ENCODE data around the gene SCO2.
"Not testable (repeated sequence)": the region's sequence is repeated elsewhere in the genome, so short reads cannot be mapped to it uniquely, and the experiment has no call there.

SCO2 gene

GRCh38 chr22:50533856-50534711 is 8.7 kb upstream of the SCO2 start:
- DNase-seq = peak in 2 of 10 donors; percentile 31 to 80

GRCh38 chr22:50532824-50533796 is 7.7 kb upstream of the SCO2 start:
- peak in 2 of 10 donors; percentile 33 to 81 for DNase-seq
- intact Hi-C loops (cut with DNase I) = no loop called here

More at GRCh38 chr22:50533856-50534711, 8.7 kb upstream of the SCO2 start:
- intact Hi-C loops (cut with DNase I) = not testable (repeated sequence)

GRCh38 chr22:50531962-50532674 is 6.7 kb upstream of the SCO2 start:
- peak in 2 of 10 donors; percentile 64 to 88 for DNase-seq
- intact Hi-C loops (cut with DNase I) = no loop called here

GRCh38 chr22:50531546-50531961 is 6.2 kb upstream of the SCO2 start:
- intact Hi-C loops (cut with DNase I) = no loop called here
- peak in 2 of 10 donors; percentile 77 to 79 for DNase-seq

DNA sequence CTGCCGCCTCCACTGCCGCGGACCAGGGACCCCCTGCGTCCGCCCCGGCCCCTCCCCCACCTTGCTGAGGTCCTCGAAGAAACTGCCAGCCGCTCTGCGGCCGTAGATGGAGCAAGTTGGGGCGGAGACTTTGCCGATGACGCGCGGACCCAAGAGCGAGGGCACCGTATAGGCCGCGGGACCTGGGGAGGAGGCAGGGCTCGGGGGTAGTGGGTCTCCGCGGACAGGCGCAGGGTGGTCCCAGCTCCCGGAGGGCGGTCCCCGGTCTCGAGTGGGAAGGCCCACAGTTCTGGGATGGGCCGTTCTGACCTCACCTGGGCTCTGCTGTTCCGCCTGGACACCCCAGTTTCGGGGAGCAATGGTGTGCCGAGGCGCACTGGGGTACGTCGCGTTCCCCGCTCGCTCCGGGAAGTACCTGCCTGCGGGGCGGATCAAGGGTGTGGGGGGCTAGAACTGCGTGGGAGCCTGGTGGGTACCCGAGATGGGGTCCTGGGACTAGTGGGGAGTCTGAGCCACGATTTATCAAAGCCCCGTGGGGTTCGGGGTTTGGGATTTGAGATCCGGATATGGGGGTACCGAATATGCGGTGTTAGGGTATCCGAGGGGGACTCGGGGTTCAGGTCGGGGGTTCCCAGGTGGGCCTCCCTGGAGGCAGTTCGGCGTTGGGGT is 5.6 kb upstream of the SCO2 start:
- peak in 2 of 10 donors; percentile 72 to 81 for DNase-seq

DNA sequence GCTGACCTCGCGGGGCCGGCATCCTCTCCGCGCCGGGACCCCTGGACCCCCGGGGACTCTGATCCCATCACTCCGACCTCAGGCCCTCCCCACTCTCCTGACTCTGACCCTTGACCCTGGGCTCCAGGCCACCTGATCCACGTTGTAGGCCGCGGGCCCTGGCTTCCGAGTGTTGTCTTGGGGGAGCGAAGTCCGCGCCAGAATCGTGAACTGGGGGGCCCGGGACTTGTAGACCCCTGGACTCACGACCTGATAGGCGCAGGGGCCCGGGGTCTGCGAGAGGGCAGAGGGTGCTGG is 5.1 kb upstream of the SCO2 start:
- DNase-seq = no peak
- intact Hi-C loops (cut with DNase I) = no loop called here

More for the DNA sequence above, 5.6 kb upstream of the SCO2 start:
- intact Hi-C loops (cut with DNase I) = no loop called here

DNA sequence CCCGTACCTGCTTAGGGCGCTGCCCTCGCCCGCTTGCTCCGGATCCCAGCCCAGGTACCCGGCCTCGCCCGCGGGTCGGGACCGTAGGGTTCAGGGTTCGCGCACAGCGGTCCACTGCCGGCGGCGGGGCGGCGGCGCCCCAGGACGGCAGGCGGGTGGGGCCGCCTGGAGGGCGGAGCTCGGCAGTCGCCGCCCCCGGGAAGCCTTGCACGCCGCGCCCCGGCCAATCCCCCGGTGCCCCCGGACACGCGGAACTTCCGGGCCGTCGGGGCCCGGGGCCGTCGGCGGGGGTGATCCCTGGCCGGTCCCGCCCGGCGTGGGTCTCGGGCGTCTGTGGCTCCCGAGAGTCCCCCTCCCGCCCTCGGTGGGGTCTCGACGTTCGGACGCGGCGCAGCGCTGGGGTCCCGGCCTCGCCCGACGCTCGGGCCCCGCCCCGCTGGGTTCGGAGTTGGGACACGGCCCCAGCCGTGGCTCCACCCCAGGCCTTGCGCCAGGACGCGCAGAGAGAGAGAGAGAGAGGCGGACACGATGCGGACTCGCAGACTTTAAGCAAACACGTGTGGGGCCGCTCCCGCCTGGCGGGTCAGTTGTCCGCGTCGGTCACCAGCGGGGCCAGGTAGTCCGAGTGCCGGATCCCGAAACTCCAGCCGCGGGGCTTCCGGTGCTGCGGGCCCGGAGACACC is 4.6 kb upstream of the SCO2 start, which contains the start of gene TYMP:
Gene TYMP, minus strand, starts transcription at position 116 of the 683 bp plus-strand sequence. CDS start 303 bp downstream, outside the sequence.
- peak in 1 of 10 donors; percentile 87 for DNase-seq
- intact Hi-C loops (cut with DNase I) = no loop called here

GRCh38 chr22:50529416-50529896 is 4.1 kb upstream of the SCO2 start:
- peak in 1 of 10 donors; percentile 83 for DNase-seq
- intact Hi-C loops (cut with DNase I) = no loop called here

DNA sequence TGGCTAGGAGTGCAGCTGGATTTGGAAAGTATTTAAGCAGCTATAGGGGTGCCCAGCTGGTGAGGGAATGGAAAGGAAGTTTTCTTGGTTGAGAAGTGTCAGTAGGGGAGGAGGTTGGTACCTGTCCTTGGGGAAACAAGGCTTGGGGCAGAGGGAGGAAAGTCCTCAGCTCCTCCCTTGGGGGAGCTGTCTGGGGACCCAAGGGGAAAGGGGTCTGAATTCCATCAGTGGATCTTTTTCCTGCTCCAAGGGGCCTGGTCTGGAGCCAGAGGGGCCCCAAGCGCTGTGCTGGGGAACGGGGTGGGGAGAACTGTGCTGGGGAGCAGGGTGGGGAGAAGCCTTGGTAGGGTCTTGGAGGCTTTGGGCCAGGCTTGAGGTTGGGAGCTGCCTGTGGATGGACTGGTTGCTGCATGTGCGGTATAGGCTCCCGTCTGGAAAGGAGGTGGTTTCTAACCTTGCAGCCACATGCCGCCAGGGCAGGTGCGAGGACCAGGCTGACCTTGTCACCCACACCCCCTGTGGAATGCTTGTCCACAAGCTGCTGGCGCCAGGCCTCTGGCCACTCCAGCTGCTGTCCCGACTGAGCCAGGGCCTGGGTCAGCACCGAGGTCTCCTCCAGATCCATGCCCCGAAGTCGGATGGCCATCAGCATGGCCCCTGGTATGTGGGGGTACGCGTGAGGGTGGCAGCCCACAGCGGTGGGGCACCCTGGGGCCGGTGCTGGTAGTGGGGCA is 3.5 kb upstream of the SCO2 start:
- intact Hi-C loops (cut with DNase I) = no loop called here
- peak in 2 of 10 donors; percentile 40 to 78 for DNase-seq

DNA sequence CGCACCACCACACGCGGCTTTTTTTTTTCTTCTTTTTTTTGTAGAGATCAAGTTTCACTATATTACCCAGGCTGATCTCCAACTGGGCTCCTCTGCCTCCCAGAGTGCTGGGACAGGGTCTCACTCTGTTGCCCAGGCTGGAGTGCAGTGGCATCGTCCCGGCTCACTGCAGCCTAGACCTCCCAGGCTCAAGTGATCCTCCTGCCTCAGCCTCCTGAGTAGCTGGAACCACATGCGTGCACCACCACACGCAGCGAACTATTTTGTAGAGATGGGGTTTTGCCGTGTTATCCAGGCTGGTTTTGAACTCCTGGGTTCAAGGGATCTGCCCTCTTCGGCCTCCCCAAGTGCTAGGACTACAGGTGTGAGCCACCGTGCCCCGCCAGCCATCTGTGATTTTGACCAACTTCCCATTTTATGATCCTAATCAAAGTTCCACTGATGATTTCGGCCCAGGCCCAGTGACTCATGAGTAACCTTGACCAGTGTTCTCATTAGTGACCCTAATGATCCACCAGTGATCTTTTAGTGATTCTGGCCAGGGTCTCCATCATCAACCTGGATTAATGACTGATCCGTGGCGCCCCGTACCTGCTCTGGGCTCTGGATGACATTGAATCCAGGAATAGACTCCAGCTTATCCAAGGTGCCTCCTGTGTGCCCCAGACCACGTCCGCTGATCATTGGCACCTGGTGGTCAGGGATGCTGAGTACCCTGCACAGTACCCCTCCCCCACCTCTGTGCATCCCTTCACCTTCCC is 2.7 kb upstream of the SCO2 start:
- intact Hi-C loops (cut with DNase I) = loop anchor here (2.0 kb wide), 1 partner anchor 35 kb away; the partner anchor contains the start of gene SYCE3
- DNase-seq = peak in 2 of 10 donors; percentile 22 to 55

DNA sequence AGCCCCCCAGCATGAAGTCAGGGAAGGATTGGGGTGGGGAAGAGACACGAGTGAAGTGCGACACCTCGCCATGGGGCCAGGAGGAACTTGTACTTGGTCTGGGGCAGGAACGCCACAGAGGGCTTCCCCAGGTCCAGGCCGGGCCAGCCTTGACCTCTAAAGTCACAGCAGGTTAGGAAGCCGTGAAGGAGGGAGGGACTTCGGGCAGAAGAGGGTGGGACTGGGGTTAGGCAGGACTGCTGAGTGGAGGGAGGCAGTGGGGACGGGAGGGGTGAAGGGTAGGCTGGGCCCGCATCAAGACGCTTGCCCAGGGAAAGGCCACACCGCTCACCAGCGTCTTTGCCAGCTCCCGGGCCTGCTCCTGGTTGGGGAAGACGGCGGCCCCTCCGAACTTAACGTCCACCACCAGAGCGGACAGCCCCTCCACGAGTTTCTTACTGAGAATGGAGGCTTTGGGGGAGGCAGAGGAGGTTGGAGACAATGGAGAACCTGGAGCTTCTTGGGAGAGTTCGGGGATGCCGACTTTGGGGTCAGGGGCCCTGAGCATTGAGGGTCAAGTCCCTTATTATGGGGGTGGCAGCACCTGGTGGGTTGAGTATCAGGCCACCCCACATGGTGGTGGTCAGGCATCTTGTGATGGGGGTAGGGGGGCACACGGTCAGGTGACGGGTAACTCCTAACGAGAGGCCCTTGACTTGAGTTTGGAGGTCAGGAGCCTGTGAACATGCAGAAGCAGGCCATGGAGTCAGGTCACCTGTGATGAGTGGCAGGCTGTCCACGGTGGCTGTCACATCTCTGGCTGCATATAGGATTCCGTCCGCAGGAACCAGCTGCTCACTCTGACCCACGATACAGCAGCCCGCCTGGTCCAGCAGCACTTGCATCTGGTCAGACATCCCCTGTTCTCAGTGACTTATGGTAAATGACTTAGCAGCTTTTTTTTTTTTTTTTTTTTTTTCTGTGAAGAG is 1.7 kb upstream of the SCO2 start:
- intact Hi-C loops (cut with DNase I) = loop anchor here (2.0 kb wide), 1 partner anchor 36 kb away; the partner anchor contains the start of gene SYCE3
- peak in 3 of 10 donors; percentile 22 to 88 (median 87) for DNase-seq

- intact Hi-C loops (cut with DNase I) = loop anchor here (2.0 kb wide), 1 partner anchor 37 kb away; the partner anchor contains the start of gene SYCE3
- peak in 8 of 10 donors; percentile 47 to 95 (median 68) for DNase-seq
Measured at GRCh38 chr22:50526108-50526833, 873 bp upstream of the SCO2 start.

GRCh38 chr22:50525858-50526107 is 385 bp upstream of the SCO2 start:
- peak in 4 of 10 donors; percentile 64 to 91 (median 66) for DNase-seq
- intact Hi-C loops (cut with DNase I) = loop anchor here (1.0 to 2.0 kb wide), 3 partner anchors 17 to 57 kb away; partner anchors contain the start of genes CHKB, NCAPH2 and SYCE3

DNA sequence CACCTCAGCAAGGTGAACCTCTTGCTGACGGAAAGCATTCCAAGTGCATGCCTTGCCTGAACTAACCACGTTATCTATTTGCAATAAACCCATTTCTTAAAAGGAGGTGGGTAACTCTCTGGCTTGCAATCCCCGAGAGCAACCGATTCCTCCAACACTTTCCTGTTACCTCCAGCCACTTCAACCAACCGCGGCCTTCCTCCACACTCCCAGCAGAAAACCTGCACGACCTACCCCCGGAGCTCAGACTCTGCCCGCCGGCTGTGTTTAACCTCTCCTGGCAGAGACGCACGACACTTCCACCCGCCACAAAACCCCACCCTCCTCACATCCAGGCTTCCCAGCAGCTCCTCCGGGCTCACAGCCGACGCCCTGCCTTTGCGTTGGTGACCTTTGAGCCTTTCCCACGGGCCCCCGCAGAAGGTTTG is 708 bp downstream of the SCO2 start:
- no peak for DNase-seq
- intact Hi-C loops (cut with DNase I) = loop anchor here (1.0 to 2.0 kb wide), 2 partner anchors 16 to 58 kb away; partner anchors contain the start of genes CHKB and NCAPH2

Measured in posterior cingulate gyrus (tissue), 11 donors.